ENCODE results near the gene LRMDA. TPM values are rescaled to one million over a fixed set of nuclear protein-coding genes. Genes with fewer than 3 reads are reported as not detected.

The LRMDA gene
- total RNA-seq, 1 experiment from 2014 or later = 7.9 TPM

- DNase-seq (ENCODE audit: low read depth) = no peak
Observed at GRCh38 chr10:75446508-75446907, 15.1 kb downstream of the LRMDA start.

GRCh38 chr10:75448166-75448565 lies 16.7 kb downstream of the LRMDA start:
- no peak for DNase-seq (ENCODE audit: low read depth)

- no peak for DNase-seq (ENCODE audit: low read depth)
Observed at GRCh38 chr10:75449382-75450074, 18.1 kb downstream of the LRMDA start.

GRCh38 chr10:75450075-75450445 lies 18.6 kb downstream of the LRMDA start:
- no peak for DNase-seq (ENCODE audit: low read depth)

- no peak for DNase-seq (ENCODE audit: low read depth)
Observed at GRCh38 chr10:75450644-75451640, 19.5 kb downstream of the LRMDA start.

- no peak for DNase-seq (ENCODE audit: low read depth)
Observed at GRCh38 chr10:75451831-75452230, 20.4 kb downstream of the LRMDA start.

GRCh38 chr10:75452997-75453396 lies 21.6 kb downstream of the LRMDA start:
- DNase-seq (ENCODE audit: low read depth) = no peak

- no peak for DNase-seq (ENCODE audit: low read depth)
Observed at GRCh38 chr10:75456122-75456521, 24.7 kb downstream of the LRMDA start.

- DNase-seq (ENCODE audit: low read depth) = no peak
Observed at GRCh38 chr10:75460059-75460458, 28.6 kb downstream of the LRMDA start.

GRCh38 chr10:75461672-75462649 lies 30.5 kb downstream of the LRMDA start:
- no peak for DNase-seq (ENCODE audit: low read depth)

- no peak for DNase-seq (ENCODE audit: low read depth)
Observed at GRCh38 chr10:75462865-75463264, 31.4 kb downstream of the LRMDA start.

- no peak for DNase-seq (ENCODE audit: low read depth)
Observed at GRCh38 chr10:75464478-75465449, 33.3 kb downstream of the LRMDA start.

GRCh38 chr10:75465450-75465827 lies 34.0 kb downstream of the LRMDA start:
- no peak for DNase-seq (ENCODE audit: low read depth)

GRCh38 chr10:75466001-75466400 lies 34.6 kb downstream of the LRMDA start:
- DNase-seq (ENCODE audit: low read depth) = no peak

GRCh38 chr10:75466886-75467285 lies 35.5 kb downstream of the LRMDA start:
- DNase-seq (ENCODE audit: low read depth) = no peak

GRCh38 chr10:75468612-75469005 lies 37.2 kb downstream of the LRMDA start:
- DNase-seq (ENCODE audit: low read depth) = peak; percentile 17

GRCh38 chr10:75469006-75469616 lies 37.7 kb downstream of the LRMDA start:
- peak; percentile 84 for DNase-seq (ENCODE audit: low read depth)

GRCh38 chr10:75470901-75471300 lies 39.5 kb downstream of the LRMDA start:
- no peak for DNase-seq (ENCODE audit: low read depth)

GRCh38 chr10:75472685-75473084 lies 41.3 kb downstream of the LRMDA start:
- no peak for DNase-seq (ENCODE audit: low read depth)

- DNase-seq (ENCODE audit: low read depth) = no peak
Observed at GRCh38 chr10:75474106-75474505, 42.7 kb downstream of the LRMDA start.

Measured in RPMI7951 (cell line).